NCI-H2107 treated with DMSO at 0.1 percent for 48 hours (cell line): Measurements from ENCODE around the gene SRPX.

ENCODE experiments used
- DNase-seq: peaks from one replicate; lab custom pipeline; 2025; ENCODE audit not compliant: unreplicated experiment; lab: John Stamatoyannopoulos, UW

Gene SRPX, protein sequence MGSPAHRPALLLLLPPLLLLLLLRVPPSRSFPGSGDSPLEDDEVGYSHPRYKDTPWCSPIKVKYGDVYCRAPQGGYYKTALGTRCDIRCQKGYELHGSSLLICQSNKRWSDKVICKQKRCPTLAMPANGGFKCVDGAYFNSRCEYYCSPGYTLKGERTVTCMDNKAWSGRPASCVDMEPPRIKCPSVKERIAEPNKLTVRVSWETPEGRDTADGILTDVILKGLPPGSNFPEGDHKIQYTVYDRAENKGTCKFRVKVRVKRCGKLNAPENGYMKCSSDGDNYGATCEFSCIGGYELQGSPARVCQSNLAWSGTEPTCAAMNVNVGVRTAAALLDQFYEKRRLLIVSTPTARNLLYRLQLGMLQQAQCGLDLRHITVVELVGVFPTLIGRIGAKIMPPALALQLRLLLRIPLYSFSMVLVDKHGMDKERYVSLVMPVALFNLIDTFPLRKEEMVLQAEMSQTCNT

DNA sequence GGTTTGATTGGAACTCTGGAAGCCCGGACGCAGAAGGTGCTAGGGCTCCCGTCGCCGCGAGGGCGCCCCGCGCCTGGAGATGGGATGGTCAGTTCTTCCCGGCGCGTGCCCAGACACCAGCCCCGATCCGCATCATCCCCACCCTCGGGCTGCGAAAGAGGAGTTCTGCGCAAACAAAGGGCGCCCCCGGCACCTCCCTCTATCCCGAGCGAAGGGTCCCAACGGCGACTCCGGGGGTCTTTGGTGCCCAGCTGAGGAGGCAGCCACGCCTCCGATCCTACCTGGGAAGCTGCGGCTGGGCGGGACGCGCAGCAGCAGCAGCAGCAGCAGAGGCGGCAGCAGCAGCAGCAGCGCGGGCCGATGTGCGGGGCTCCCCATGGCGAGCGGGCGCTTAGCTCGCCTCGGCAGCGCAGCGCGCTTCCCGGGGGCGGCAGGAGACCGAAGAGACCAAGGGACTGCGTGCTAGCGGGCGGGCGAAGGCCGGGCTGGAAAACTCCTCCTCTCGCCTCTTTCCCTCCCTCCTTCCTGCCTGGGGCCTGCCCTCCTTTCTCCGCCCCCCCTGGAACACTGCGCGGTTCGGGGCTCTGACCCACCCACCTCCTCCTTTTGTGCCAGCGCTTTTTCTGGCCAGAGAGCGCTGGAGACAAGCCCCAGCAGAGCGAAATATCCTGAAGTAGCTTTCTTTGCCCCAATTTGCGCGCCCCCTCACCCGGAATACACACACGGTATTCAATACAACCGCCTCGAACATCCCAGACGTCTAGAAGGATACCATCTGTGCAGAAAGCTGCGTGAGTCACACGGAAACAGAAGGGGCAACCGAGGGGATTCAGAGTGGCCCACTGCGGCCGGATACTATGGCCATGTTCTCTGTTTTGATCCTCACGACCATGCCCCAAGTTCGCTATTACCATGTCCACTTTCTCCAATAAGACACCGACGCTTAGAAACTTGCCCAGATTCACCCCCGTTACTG is at the start of gene SRPX:
TSS of gene SRPX (minus strand) at position 457 of the 976 bp plus-strand sequence. CDS start at position 378, 79 bp downstream.
- DNase-seq = no peak

DNA sequence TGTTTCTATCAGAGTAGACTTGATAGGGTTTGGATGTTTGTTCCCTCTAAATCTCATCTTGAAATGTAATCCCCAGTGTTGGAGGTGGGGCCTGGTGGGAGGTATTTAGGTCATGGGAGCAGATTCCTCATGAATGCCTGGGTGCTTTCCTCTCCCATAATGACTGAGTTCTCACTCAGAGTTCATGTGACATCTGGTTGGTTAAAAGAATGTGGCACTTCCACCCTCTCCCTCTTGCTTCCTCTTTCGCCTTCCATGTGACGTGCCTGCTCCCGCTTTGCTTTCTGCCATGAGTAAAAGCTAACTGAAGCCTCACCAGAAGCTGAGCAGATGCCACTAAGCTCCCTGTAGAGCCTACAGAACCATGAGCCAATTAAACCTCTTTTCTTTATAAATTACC is 47.3 kb upstream of the SRPX start:
- DNase-seq = no peak

DNA sequence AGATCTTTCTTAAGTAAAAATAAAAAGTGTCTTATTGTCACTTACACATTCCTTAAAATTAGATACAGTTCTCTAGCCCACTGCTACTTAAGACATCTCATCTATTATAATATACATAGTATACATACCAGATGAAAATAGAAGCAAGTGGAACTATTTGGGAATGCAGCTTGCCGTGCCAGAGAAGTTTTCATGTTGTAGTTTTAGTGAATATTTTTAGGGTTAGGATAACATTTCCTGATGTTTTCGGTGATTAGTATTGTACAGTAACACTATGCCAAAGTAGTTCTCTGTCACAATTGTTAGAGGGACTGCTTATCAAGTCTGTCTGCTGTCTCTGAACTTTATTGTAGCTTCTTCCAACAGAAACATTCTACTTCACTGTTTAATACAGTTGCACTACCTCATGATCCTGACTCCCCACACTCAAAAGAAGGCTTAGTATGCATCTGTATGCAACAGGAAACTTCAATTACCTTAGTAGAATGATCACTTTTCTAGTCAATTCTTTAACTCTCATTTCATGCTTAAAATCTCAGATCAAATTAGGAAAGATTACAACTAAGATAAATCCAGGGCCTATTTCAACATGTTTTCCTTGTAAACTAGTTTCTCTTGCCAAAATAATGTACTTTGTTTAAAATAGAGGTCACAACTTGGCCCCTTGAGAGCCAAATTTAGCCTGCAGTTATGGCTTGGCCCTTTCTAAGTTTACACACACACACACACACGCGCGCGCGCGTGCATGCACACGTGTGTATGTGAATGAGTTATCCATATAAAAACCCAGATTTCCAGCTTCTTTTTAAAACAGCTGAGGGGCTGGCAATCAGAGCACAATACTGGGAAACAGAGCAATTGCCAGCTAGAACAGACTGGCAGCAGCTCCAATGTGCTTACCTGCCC is 42.3 kb upstream of the SRPX start:
- no peak for DNase-seq

DNA sequence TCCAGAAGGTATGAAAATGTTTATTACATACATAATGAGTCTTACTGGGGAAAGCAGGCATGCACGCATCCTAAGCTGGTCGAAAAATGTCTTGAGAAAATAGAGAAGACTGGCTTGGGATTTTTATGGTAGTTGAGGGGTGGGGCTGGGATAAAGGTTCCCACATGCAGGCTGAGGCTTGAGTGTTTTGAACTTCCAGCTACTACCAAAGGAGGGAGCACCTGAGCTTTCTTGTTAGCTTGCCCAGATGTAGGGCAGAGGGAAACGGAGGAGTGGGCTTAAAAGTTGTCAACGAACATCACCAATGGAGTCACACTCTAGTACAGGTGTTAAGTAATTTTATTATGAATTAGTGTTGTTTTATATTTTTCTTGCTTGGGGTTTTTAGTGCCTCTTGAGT is 39.6 kb upstream of the SRPX start:
- DNase-seq = no peak

DNA sequence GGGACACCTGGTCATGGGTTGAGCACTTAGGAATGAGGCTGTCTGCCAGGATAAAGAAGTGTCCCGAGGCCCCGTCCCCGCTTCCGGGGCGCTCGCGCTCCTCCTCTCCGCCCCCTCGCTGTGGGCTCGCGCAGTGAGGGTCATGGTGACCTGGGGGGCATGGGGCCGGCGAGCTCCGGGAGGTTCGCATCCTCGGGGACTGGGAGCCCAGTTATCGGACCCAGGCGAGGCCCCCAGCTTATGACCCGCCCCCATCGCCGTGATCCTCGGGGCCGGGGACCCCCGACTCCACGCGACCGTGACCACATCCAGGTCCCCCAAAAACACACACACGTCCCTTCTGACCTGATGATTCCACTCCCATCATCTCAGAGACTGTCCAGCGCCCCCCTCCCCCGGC is 35.3 kb upstream of the SRPX start:
- no peak for DNase-seq

DNA sequence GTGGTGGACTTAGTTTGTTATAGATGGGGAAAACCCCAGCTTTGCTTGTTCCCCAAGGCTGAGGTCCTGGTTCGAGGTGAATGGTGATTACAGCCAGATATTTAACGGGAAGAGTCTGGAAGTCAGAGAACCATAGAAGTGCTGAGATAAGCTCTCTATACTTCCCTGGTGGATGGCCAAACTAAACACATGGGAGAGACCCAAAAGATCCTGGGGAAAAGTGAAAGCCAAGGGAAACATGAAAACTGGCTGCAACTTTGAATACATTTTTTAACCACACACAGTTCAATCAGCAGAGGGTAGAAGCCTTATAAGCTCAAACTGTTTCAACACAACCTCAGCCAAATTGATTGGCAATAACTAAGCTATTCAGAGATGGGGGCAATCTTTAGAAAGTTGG is 29.3 kb upstream of the SRPX start:
- DNase-seq = no peak

DNA sequence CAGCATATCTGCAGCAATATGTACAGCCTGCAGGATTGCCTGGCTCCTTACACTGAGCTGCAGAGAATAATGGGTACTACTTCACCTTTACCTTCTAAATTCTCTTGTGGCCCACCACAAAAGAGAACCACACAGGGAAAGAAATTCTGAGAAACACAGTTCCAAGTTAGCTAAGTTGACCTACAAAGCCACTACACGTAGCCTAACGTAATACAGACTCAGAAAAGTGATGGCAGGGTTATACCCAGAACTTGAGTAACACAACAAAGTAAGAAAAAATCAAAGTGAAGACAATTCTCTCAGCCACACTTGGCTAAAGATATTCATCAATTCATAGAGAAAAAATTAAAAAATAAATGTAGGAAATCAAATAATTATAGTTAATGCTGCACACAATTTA is 26.4 kb upstream of the SRPX start:
- no peak for DNase-seq

DNA sequence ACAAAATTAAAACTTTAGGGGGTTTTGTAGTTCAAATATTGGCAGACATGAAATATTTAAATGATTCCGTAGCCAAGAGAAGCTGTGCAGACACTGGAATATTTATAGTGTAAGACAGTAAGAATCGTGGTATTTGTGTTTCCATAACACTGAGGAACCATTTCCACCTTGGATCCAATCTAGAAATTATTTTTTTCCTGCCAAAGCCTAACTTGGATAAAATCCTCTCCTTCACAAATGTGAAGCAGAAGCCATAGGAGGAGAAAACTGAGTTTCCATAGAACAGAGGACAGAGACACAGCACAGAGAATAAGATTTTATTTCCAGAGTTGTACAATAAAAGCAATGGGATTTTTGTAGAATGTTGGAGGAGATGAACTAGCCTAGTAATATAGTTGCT is 19.9 kb upstream of the SRPX start:
- DNase-seq = no peak

DNA sequence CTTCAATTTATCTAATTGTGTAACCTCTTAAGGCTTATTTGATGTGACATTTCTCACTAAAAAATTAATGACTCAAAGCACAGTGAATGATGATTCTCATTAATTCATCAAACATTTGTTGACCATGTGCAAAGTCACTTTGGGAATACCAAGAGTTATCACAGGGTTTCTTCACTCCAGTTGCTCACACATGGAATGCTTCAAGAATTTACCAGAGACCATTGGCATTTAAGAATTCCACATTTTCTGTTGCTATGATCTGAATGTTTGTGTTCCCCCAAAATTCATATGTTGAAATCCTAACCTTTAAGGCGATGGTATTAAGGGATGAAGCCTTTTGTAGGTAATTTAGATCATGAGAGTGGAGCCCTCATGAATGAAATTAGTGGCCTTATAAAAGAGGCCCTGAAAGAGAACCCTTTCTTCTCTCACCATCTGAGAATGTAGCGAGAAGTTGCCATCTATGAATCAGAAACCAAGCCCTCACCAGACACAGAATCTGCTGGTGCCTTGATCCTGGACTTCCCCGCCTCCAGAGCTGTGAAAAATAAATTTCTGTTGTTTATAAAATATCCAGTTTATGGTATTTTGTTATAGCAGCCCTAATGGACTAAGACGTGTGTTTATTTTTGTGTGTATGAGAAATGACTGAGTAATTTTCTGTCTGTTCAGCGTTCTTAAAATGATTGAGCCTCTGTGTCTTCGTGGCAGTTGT is 16.4 kb upstream of the SRPX start:
- no peak for DNase-seq

DNA sequence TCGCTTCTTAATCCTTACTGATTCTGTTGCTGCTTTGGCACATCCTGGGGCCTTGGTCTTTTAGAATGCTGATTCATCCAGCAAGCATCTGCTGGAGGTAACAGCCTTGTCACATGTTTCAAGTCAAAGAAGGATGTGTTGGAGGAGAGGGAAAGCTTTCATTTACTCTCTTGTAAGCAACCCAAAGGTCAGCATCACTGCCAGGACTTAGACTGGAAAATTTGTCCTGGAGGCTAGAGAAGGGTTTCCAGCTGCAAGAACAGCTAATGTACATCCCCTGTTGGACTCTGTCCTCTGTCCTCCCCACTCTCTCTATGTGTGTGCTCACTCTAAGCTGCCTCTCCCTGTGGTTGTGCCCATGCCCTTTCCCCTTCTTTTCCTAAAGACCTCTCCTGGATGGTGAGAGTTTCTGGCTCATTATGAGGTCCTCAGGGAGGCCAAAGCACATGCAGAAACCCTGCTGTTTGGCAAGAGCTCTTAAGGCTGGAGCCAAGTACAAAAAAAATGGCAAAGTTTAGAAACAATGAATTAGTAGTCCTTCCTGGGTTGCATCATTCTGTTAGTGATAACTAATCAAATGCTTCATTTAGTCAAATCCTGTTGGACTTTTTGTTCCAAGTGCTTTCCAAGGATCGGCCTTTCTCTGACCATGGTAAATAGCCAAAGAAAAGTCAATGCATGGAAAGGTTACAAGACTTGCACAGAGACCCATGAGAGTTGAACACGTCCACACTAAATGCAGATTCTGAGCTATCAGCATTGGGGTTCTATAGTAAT is 13.4 kb upstream of the SRPX start:
- DNase-seq = no peak

DNA sequence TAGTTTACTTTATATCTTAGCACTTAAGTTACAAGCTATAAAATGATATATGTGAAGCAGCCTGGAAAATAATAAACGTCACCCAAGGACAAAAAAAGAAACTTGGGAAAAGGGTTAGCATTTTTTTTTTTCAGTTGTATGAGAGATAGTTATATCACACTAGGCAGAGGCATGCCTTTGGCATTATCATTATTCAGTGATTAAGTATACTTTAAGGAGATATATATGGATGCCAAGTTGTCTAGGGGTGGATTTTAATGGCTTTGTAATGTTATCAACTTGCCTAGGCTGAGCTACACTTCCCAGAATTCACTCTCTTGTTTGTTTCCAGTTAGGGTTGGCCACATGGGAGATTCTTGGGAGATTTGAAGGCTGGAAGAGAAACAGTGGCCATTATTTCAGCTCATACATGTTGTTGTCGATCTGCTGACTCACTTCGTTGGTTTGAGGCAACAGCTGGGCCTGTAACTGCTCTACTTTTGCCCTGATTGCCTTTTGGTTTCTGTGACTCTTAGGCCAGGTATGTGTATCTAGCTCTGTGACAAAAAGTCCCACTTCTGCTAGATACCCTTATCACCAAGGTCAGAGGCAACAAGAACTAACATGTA is 11.5 kb upstream of the SRPX start:
- no peak for DNase-seq

DNA sequence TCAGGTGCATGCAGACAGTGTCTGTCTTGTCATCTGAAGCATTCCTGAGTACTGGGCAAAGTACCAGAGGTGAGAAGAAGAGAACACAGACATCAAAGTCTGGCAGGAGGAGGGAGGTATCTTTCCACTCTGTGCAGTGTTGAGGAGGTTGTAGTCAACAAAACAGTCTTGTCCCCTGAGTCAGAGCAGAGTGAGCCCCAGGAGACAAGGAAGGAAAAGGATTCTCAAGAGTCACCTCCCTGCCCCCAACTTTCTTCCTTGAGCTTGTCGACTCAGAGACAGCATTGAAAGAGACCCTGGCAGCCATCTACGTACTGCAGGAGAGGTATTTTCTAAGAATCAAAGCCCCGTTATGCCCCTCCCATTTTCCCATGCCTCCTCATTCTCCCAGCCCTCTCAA is 4.4 kb upstream of the SRPX start:
- DNase-seq = no peak

DNA sequence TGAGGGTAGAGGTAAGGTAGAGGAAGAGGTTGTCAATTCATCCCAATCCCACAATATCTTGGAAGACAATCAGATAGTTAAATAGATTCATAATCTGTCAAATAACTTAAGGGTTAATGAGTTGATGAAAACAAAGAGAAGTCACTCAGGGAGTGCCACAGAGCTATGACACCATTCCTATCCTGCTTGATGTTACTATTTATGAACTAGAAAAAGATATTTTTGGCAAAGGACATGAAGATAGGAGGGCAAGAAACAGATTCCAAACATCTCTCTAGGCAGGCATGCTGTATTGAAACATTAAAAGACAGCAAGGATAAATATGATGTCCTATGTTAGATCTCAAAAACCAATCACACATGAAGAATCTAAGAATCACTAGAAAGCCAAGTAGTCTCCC is 3.5 kb upstream of the SRPX start:
- DNase-seq = no peak

DNA sequence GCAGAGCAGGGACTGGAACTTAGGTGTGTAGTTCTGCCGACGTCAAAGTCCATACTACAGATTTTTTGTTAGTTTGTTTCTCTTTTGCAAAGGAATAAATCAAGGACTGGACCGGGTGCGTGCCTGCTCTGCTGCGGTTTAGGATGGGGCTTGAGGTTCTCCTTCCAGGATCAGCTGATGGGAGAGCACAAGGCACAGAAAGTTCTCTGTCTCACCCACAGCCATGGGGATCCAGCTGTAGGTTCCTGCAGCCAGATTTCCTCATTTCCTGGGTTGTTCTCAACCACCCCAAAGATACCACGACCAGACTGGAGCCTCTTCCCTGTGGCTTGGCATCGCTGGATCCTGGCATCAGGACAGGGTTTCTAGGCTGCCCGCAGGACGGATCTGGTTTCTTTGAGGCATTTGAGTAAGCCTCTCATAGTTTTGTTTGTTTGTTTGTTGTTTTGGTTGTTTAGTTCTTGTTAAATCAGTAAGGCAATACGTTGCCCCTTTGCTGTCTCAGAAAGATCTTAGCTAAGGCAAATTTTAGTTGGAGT is 789 bp upstream of the SRPX start:
- no peak for DNase-seq

DNA sequence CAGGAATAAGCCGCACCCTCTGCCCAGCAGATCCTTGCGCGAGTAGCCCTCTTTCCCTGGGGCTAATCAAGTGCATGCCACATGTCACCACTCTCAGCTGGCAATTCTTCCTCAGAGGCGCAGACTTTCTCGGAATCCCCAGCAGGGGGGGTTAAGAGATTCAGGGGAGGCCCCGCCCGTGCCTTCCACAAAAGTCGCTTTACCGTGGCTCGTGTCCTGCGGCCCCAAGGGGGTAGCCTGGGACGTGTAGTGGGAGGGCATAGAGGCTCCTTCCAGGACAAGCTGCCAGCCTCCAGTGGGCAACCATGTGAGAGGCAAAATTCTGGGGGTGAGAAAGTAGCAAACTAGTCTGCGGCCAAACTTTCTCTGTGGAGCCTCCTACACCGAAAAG is 652 bp downstream of the SRPX start:
- DNase-seq = no peak

DNA sequence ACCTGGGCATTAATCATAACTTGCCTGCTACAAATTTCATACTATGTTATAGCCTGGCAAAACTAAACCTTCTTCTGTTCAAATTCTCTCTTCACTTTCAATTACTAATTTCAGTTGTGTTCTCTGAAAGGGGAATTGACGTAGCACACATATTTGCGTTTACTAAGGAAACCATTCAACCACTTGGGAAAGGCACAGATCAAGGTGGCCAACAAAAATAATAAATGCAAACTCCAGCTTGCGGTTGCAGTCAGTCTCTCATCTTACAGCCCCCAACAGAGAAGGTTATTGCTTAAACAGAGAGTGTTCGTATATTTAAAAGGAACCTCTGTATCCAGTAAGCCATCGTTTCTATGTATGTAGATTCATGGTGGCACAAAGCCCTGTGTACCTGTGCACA is 4.0 kb downstream of the SRPX start:
- DNase-seq = no peak

DNA sequence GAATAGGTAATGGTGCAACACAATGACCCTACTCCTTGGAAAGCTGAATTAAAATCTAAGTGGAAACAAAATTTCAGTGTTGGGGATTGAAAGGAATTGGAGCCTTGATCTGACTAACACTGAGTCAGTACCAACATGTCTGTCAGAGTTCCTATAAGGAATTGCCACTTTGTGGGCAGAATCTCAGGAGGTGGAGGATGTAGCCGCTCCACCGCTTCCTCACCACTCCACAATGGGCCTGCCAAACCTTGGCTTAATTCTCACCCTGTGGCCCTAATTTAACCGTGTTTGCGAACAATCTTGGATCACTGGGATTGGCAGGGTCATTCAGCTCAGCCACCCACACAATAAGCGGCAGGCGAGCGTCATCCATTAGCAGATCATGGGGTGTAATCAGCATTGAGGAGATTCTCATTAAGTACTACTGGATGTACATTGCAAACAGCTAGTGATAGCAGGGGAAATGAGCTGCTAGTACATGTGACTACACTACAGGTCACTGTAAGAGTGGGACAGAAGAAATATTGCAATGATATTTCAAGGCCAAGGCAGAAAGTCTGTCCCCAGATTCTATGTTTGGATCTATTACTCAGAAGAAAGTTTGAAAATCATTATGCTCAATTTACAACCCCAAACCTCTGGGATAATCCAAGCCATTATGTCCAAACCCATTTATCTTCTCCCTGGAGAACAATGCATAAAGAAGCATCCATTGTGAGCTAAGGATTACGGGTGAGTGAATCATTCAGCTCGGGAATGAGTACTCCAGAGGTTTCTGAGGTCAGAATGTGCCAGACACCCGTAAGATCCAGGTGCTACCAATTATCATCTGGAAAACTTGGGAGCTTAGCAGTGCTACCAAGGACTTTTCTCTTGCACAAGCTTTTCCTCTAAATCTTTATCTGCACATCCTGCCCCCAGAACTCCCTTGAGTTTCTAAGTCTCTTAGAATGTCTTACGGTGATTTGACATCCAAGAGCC is 5.8 kb downstream of the SRPX start:
- DNase-seq = no peak

DNA sequence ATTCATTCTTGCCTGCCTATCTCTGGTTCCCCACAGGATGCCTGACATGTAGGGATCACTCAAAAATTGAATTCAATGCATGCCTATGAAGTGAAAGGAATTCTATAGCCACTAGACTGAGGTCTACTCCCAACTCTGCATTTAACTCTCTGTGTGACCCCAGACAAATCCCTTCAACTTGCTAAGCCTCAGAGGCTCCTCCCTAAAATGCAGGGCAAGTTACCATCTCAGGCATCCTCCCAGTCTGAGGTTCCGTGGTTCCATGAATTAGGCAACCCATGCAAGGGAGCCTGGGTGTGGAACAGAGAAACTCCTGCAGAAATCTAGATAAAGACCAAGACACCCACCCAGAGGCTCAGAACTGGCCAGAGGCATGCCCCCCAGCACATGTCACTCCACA is 6.6 kb downstream of the SRPX start:
- no peak for DNase-seq
